ENCODE data around the gene NBEAL2. TPM values are rescaled to one million over a fixed set of nuclear protein-coding genes. Genes with fewer than 3 reads are reported as not detected.

The NBEAL2 gene
- total RNA-seq, 1 donor from 2014 or later, result 14.8 TPM

- peaks cover 9% of the 10 kb centered on the region for H3K4me1 ChIP-seq (ENCODE audit: insufficient read depth, low read length)
- TF ChIP-seq EZH2 (IDR thresholded peaks at IDR 0.05; ENCODE audit: insufficient read depth, low read length), result no peak
- TF ChIP-seq, protein P1, sequence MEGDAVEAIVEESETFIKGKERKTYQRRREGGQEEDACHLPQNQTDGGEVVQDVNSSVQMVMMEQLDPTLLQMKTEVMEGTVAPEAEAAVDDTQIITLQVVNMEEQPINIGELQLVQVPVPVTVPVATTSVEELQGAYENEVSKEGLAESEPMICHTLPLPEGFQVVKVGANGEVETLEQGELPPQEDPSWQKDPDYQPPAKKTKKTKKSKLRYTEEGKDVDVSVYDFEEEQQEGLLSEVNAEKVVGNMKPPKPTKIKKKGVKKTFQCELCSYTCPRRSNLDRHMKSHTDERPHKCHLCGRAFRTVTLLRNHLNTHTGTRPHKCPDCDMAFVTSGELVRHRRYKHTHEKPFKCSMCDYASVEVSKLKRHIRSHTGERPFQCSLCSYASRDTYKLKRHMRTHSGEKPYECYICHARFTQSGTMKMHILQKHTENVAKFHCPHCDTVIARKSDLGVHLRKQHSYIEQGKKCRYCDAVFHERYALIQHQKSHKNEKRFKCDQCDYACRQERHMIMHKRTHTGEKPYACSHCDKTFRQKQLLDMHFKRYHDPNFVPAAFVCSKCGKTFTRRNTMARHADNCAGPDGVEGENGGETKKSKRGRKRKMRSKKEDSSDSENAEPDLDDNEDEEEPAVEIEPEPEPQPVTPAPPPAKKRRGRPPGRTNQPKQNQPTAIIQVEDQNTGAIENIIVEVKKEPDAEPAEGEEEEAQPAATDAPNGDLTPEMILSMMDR (IDR thresholded peaks at IDR 0.05; ENCODE audit: insufficient read depth, low read depth, low read length), result no peak
- H3K36me3 ChIP-seq (ENCODE audit: insufficient read depth, low read length), result no peaks in the 10 kb centered on the region
- H4K20me1 ChIP-seq (ENCODE audit: insufficient read depth, low read length), result no peaks in the 10 kb centered on the region
- no peak overlapping the region for H3K9ac ChIP-seq (ENCODE audit: low read length)
- no peaks in the 10 kb centered on the region for H3K9me3 Mint-ChIP-seq (ENCODE audit: unreplicated experiment)
- H3K9me3 ChIP-seq (ENCODE audit: insufficient read depth, low read depth, low read length), result no peaks in the 10 kb centered on the region
- peaks cover 3% of the 10 kb centered on the region for H3K27me3 Mint-ChIP-seq (ENCODE audit: low read depth, unreplicated experiment)
- no peak overlapping the region for H3K4me3 Mint-ChIP-seq (ENCODE audit: unreplicated experiment)
- FAIRE-seq, result no peak
- H3K36me3 Mint-ChIP-seq (ENCODE audit: low read depth, unreplicated experiment), result peaks cover 2% of the 10 kb centered on the region
- H2AFZ ChIP-seq (ENCODE audit: low read depth, low read length), result no peak overlapping the region
- no peak for DNase-seq (ENCODE audit: low read depth)
- no peaks in the 10 kb centered on the region for H3K79me2 ChIP-seq (ENCODE audit: insufficient read depth, low read length)
- H3K4me3 ChIP-seq (ENCODE audit: insufficient read depth, low read depth, low read length), result no peak overlapping the region
- no peak overlapping the region for H3K27ac Mint-ChIP-seq (ENCODE audit: unreplicated experiment)
- no peak overlapping the region for H3K4me2 ChIP-seq (ENCODE audit: low read length)
- no peaks in the 10 kb centered on the region for H3K27me3 ChIP-seq (ENCODE audit: insufficient read depth, low read length)
- H3K27ac ChIP-seq (ENCODE audit: low read depth, low read length), result no peak overlapping the region
- H3K4me1 Mint-ChIP-seq (ENCODE audit: low read depth, unreplicated experiment), result no peaks in the 10 kb centered on the region
These were observed 2.5 kb downstream of the NBEAL2 start for GRCh38 chr3:46981932-46982471.

DNA sequence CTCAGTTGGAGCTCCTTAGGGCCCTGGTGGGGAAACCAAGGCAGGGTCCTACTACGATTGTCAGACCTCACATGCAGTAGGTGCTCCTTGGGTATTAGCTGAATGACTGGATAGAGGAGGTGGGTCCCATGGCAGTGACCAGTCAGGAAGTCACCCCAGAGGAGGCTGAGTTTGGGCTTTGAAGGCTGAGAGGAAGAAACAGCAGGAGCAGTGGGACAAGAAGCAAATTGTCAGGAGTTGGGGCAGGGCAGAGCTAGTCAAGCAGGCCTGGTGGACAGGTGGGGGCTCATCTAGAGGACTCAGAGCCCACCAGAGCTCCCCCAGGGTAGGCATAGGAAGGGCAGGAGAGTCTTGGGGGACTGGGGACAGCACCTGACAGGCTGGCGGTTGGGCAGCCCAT lies 3.1 kb downstream of the NBEAL2 start:
- Histone ChIP-seq H2AFZ (ENCODE audit: low read depth, low read length) (no peak overlapping the region), H3K4me2 (ENCODE audit: low read length) (no peak overlapping the region), H4K20me1 (ENCODE audit: insufficient read depth, low read length) (no peaks in the 10 kb centered on the region), H3K79me2 (ENCODE audit: insufficient read depth, low read length) (no peaks in the 10 kb centered on the region), H3K4me1 (ENCODE audit: insufficient read depth, low read length) (peaks cover 6% of the 10 kb centered on the region), H3K36me3 (ENCODE audit: insufficient read depth, low read length) (no peaks in the 10 kb centered on the region), H3K4me3 (ENCODE audit: insufficient read depth, low read depth, low read length) (no peak overlapping the region), H3K27ac (ENCODE audit: low read depth, low read length) (no peak overlapping the region), H3K27me3 (ENCODE audit: insufficient read depth, low read length) (no peaks in the 10 kb centered on the region), H3K9ac (ENCODE audit: low read length) (no peak overlapping the region), H3K9me3 (ENCODE audit: insufficient read depth, low read depth, low read length) (no peaks in the 10 kb centered on the region)
- no peak overlapping the region for H3K4me3 Mint-ChIP-seq (ENCODE audit: unreplicated experiment)
- FAIRE-seq (no peak), DNase-seq (ENCODE audit: low read depth) (no peak)
- H3K9me3 Mint-ChIP-seq (ENCODE audit: unreplicated experiment), result no peaks in the 10 kb centered on the region
- H3K27ac Mint-ChIP-seq (ENCODE audit: unreplicated experiment), result no peak overlapping the region
- no peaks in the 10 kb centered on the region for H3K4me1 Mint-ChIP-seq (ENCODE audit: low read depth, unreplicated experiment)
- H3K36me3 Mint-ChIP-seq (ENCODE audit: low read depth, unreplicated experiment), result peaks cover 2% of the 10 kb centered on the region
- peaks cover 3% of the 10 kb centered on the region for H3K27me3 Mint-ChIP-seq (ENCODE audit: low read depth, unreplicated experiment)
- TF ChIP-seq, protein P1 (IDR thresholded peaks at IDR 0.05; ENCODE audit: insufficient read depth, low read depth, low read length), result no peak
- TF ChIP-seq EZH2 (IDR thresholded peaks at IDR 0.05; ENCODE audit: insufficient read depth, low read length), result no peak

- H3K4me1 Mint-ChIP-seq (ENCODE audit: low read depth, unreplicated experiment), result no peaks in the 10 kb centered on the region
- no peak overlapping the region for H3K4me3 ChIP-seq (ENCODE audit: insufficient read depth, low read depth, low read length)
- no peak overlapping the region for H3K4me3 Mint-ChIP-seq (ENCODE audit: unreplicated experiment)
- H3K27me3 ChIP-seq (ENCODE audit: insufficient read depth, low read length), result no peaks in the 10 kb centered on the region
- H3K36me3 Mint-ChIP-seq (ENCODE audit: low read depth, unreplicated experiment), result peaks cover 7% of the 10 kb centered on the region
- no peak overlapping the region for H3K27ac Mint-ChIP-seq (ENCODE audit: unreplicated experiment)
- H3K9me3 ChIP-seq (ENCODE audit: insufficient read depth, low read depth, low read length), result no peaks in the 10 kb centered on the region
- FAIRE-seq (no peak), DNase-seq (ENCODE audit: low read depth) (no peak)
- no peaks in the 10 kb centered on the region for H3K36me3 ChIP-seq (ENCODE audit: insufficient read depth, low read length)
- H3K27ac ChIP-seq (ENCODE audit: low read depth, low read length), result no peak overlapping the region
- no peaks in the 10 kb centered on the region for H4K20me1 ChIP-seq (ENCODE audit: insufficient read depth, low read length)
- H2AFZ ChIP-seq (ENCODE audit: low read depth, low read length), result no peak overlapping the region
- H3K27me3 Mint-ChIP-seq (ENCODE audit: low read depth, unreplicated experiment), result peaks cover 3% of the 10 kb centered on the region
- no peaks in the 10 kb centered on the region for H3K9me3 Mint-ChIP-seq (ENCODE audit: unreplicated experiment)
- no peak overlapping the region for H3K4me2 ChIP-seq (ENCODE audit: low read length)
- H3K9ac ChIP-seq (ENCODE audit: low read length), result no peak overlapping the region
- TF ChIP-seq EZH2 (IDR thresholded peaks at IDR 0.05; ENCODE audit: insufficient read depth, low read length), result no peak
- TF ChIP-seq, protein P1 (IDR thresholded peaks at IDR 0.05; ENCODE audit: insufficient read depth, low read depth, low read length), result no peak
- no peaks in the 10 kb centered on the region for H3K79me2 ChIP-seq (ENCODE audit: insufficient read depth, low read length)
- peaks cover 4% of the 10 kb centered on the region for H3K4me1 ChIP-seq (ENCODE audit: insufficient read depth, low read length)
These were observed 5.4 kb downstream of the NBEAL2 start for GRCh38 chr3:46984591-46985459.

All from astrocyte (in vitro differentiated cells and primary cell).